Stimulated activated CD8-positive, alpha-beta memory T cell treated with anti-CD3 and anti-CD28 coated beads, Interleukin-4, amount 100 ng/mL, for 48 hours (primary cell): Measurements from ENCODE around the gene ZBTB24.

Experiments
- DNase-seq: peaks from one replicate; pipeline ENCODE4 v3.0.0-alpha.2; 2020

The ZBTB24 gene

DNA sequence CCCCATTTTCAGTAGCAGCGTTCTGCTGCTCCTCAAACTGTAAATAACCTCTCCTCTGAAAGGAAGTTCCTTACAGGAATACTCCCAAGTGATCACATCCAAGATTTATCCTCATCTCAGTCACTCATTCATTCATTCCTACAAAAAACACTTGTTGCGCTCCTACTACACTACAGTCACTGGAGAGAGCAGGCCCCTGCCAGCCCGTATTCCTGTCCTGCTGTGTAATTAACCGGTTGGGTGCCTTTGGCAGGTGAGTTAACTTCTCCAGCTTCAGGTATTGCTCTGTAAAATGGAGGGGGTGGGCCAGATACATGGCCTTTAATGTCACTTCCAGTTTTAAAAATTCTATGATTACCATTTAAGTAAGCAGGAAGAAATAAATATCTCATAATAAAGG, 15.0 kb upstream of the ZBTB24 start:
- DNase-seq: no peak

GRCh38 chr6:109496036-109496772, 13.2 kb upstream of the ZBTB24 start:
- DNase-seq: no peak

DNA sequence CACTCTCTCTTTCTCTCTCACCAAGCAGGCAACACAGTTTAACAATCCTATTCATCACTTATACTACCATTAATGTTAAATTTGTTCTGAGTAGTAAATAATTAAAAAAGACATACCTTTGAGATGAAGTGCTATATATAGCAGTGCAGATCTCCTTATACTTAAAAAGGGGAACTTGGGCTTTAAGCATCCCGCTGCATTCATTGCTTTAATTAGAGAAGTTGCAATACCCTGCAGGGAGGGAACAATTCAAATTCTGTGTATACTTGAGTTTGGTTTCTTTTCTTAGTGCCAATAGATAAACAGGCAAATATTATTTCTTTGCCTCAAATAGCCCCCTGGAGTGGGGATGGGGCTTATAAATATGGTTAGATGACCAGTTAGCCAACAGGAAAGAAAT, 10.8 kb upstream of the ZBTB24 start:
- DNase-seq: no peak

DNA sequence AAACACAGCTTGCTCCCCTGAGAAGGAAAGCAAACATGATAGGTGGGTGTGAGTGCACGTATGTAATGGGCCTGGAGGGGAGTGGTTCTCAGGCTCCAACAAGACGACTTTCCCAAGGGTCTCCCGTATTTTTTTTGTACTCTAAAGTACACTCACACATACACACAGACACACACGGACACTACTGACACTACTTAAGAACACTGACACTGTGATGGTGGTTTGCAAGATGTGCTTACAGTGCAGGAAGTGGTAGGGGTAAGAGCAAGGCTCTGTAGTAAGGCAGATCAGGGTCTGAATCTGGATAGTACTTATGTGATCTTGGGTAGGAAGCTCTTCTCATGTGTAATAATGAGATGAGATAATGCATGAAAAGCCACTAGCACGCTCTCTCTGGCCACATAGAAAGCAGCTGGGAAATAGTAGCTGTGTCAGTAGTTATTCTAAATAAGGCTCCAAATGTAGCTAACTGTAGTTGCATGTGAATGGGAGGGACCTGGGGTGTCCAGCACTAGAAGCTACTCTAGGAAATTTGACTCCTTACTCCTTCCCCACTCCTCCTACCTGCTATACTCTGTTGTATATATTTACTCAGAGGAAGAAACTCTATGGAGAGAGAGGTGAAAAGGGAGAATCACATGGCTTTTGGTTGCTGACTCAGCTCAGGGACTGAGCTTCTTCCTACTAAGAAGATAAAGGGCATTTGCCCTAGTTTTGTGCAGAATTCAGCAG, 8.4 kb upstream of the ZBTB24 start:
- no peak for DNase-seq

- no peak for DNase-seq
These were observed 7.7 kb upstream of the ZBTB24 start for GRCh38 chr6:109490713-109491112.

DNA sequence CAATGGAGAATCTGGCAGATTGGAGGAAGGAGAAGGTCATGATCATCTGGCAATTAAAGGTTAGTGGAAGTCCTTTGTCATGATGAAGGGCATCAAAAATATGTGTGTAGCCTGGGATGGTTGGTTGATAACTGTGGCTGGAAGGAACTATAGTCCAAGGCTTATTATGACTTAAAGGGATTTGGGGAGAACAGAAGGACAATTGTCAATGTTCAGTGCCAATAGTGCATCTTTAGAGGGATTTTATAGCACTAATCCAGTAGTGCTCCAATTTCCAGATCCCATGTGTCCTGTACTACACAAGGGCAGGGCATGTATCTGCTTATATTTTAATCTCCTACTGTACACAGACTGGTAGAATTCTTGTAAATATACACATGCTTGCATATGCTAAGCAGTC, 5.0 kb upstream of the ZBTB24 start:
- DNase-seq: no peak

DNA sequence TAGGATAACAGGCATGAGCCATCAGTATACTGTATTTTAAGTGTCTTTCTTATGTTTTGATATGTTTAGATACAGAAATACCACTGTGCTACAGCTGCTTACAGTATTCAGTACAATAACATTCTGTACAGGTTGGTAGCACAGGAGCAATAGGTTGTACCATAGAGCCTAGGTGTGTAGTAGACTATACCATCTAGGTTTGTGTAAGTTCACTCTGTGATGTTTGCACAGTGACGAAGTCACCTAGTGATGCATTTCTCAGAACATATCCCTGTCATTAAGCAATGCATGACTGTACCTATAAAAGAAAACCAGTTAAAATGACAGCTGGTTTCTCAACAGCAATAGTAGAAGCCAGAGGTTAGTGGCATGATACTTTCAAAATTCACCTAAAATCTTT, 3.0 kb upstream of the ZBTB24 start:
- DNase-seq: no peak

DNA sequence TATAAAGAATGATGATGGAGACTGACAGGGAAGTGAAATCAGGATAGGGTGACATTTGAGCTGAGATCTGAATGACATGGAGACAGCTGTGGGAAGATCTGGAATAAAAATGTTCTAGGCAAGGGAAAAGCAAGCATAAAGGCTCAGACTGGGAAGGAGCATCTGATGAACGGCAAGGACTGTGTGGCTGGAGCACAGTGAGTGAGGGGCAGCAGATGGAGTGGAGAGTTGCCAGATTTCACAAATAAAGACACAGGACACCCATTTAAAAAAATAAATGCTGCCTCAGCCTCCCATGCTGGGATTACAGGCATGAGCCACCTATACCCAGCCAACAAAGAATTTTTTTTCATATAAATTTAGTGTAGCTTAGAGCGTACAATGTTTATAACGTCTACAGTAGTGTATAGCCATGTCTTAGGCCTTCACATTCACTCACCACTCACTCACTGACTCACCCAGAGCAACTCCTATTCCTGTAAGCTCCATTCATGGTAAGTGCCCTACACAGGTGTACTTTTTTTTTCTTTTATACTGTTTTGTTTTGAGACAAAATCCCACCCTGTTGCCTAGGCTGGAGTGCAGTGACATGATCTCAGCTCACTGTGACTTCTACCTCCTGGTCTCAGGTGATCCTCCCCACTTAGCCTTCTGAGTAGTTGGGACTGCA, 2.4 kb upstream of the ZBTB24 start:
- DNase-seq: no peak

- no peak for DNase-seq
These were observed 1.1 kb upstream of the ZBTB24 start for GRCh38 chr6:109484122-109484521.

DNA sequence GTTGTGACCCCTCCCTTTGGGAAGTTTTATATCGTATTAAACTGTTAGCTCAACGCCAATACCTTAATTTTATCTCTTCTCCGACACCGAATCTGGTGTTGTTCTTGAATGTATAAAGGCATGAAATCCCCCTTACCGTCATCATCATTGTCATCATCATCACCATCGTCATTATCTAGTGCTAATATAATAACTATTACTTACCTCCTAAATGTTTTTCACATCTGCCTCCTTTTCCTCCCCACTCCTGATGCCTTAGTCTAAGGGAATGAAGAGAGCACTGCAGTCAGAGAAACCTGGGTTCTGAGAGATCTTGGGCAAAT, 677 bp upstream of the ZBTB24 start:
- no peak for DNase-seq

- DNase-seq: no peak
These were observed 2.0 kb downstream of the ZBTB24 start for GRCh38 chr6:109480993-109481480.

GRCh38 chr6:109478841-109479624, 4.0 kb downstream of the ZBTB24 start:
- DNase-seq: no peak

DNA sequence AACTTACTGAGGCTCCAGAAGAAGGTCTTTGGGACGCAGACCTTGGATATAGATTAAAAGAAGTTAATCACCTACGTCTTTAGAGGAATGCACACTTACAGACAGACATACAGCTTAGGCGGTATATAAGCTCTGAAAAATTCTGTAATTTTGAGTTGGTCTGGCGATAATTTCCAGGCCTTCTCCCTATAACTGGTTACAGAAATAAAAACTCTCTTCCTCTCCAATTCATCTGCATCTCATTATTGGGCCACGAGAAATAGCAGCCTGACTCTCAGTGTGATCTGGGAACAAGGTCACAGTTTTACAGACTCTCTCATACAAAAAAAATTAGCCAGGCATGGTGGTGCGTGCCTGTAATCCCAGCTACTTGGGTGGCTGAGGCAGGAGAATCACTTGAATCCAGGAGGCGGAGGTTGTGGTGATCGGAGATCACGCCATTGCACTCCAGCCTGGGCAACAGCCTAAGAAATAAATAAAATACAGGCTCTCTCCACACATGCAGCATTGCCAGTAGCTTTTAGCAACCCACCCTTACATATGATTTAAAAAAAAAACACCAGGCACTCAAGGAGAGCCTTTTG, 4.7 kb downstream of the ZBTB24 start:
- DNase-seq: no peak

DNA sequence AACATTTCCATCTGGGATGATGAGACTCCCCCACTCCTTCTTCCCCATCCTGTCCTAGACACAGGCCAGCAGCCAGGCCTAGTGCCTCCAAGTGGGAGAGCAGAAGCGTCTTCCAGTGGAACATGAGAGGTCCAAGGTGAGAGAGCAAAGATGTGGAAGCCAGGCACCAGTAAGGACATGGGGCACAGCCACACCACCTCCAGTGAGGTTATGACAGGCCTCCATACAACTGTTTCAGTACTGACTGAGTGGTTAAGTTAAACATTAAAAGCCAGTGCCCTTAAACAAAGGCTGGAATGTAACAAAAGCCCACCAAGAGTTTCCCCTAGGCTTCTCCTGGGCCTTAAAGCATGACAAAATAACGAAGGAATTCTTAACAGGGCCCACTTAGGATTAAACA, 5.3 kb downstream of the ZBTB24 start:
- DNase-seq: no peak

- DNase-seq: no peak
These were observed 5.8 kb downstream of the ZBTB24 start for GRCh38 chr6:109477184-109477583.

DNA sequence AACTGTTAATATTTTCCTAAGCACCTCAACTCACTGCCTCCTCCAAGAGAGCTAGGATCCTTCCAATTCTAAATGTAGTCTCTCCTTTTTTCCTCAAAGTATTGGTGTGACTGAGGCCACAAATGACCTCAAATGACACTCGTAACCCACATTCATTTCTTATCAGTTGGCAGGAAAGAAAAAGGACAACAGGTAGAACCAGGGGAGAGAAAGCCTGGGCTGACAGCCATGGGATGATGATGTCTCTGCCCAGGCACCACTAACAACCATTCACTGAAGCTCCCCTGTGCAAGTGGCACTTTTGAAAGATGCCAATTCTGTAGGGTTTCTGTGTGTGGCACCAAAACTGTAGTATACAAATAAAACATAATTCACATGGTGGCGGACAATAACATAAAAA, 7.4 kb downstream of the ZBTB24 start:
- DNase-seq: no peak

GRCh38 chr6:109474995-109475394, 8.0 kb downstream of the ZBTB24 start:
- no peak for DNase-seq

GRCh38 chr6:109473120-109473519, 9.9 kb downstream of the ZBTB24 start:
- DNase-seq: no peak

DNA sequence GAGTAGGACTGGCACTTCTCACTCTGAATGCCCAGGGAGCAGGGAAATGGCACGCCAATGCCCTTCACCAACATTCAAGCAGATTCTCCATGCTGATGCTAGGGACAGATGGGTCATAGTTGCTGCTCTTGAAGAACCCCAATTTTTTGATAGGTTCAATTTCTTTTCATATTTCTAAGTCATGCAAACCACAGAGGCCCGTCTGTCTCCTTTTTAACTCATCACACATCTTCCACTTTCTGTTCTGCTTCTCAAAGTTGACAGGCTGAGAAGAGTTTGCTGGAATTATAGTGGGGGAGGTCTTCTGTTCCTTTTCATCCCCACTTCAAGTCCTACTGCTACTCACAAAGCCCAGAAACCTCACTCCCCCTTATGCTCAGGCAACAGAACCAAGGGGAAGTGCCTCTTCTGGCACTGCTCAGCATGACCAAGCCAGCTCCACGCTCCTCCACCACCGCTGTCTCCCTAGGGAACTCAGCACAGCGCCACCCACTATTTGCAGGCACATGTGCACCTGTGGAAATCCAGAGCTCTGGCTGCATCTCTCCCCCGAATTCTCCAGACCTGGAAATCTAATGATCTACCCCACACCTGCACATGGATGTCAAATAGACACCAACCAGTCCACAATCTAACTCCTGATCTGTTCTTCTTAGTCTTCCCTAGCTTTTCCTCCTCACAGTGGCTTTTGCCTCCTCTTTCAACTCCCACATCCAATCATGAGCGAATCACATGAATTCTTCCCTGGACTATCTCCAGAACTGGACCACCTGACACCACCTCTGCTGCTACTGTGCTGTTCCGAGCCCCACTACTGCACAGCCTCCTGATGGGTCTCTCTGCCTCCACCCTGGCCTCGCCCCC, 10.7 kb downstream of the ZBTB24 start:
- no peak for DNase-seq

DNA sequence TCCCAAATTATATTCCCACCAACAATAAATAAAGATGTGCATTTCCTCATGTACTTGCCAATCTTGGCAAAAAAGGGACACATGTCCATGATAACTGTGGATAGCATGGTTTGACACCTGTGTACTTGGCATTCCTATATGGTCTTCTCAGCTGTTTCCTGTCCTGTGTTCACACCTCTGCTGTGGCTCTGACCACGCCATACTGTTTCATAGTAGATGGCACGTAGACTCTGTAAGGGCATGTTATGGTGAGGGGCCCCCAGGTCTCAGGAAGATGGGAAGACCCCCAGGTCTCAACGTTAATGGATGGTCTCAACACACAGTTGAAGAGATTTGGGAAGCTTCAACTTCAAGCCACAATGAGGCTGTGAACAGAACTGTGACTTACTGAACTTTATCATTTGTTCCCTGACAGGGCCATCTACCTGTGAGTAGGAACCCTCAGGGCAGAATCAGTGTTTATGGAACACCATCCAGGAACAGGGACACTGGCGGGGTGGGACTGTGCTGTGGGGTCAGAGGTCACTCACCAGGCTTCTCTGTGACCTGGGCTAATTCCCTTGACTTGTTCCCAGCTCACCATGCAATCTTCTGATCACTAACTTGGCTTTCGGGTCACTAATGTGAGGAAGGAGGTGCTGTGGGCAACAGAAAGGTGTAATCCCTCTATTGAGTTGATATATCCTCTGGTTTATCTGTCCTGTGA, 11.8 kb downstream of the ZBTB24 start:
- no peak for DNase-seq

- DNase-seq: no peak
These were observed 13.3 kb downstream of the ZBTB24 start for GRCh38 chr6:109469591-109470189.
